Measurements from ENCODE around the gene EHMT1.
A peak's percentile ranks its signal among the peaks of the same experiment; 100 is the strongest.

The EHMT1 gene

DNA sequence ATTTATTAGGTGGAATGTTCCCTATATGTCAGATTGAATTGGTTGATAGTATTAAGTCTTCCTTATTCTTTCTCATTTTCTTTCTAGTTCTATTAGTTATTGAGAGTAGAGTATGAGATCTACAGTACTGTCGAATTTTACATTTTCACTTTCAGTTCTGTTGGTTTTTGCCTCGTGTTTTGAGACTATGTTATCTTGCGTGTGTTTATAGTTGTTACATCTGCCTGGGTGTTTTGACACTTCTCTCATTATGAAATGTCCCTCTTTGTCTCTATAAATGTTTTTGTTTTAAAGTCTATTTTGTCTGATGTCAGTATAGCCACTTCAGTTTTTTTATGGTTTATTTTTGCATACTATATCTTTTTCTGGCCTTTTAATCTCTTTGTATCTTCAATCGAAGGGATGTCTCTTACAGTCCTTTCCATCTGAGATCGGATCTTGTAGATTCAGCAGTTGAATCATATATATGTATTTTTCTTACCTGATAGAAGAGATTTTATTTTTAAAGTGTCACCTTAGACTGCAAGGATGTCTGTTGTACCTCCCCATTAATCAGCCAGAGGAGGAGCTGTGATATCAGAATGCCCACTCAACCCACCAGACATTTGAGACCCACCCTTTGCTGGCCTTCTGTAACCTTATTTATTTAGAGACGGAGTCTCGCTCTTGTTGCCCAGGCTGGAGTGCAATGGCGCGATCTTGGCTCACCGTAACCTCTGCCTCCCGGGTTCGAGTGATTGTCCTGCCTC lies 20.7 kb downstream of the EHMT1 start:
- H3K79me2 ChIP-seq (ENCODE audit: low read length) = peaks cover 89% of the 10 kb centered on the region
- H3K4me1 ChIP-seq (ENCODE audit: low read length) = peaks cover 6% of the 10 kb centered on the region; the same call in 1 of the 2 replicates
- H3K4me3 ChIP-seq (ENCODE audit: low read length) = peak overlapping the region; percentile 46
- H3K9me2 ChIP-seq (replicated peaks; ENCODE audit: insufficient read depth, low read length) = no peaks in the 10 kb centered on the region
- H4K20me1 ChIP-seq (ENCODE audit: insufficient read depth, low read length) = no peaks in the 10 kb centered on the region; the same call in 1 of the 2 replicates
- peak overlapping the region; percentile 47 for H3K4me2 ChIP-seq (ENCODE audit: low read depth, low read length)
- H3K36me3 ChIP-seq (replicated peaks; ENCODE audit: insufficient read depth, low read length) = no peaks in the 10 kb centered on the region
- peaks cover 4% of the 10 kb centered on the region; the same call in 1 of the 2 replicates for H3F3A ChIP-seq (ENCODE audit: insufficient read depth, low read length)
- 0 out of 2 replicates have a peak overlapping the region, but pooled peaks have one; percentile 0 for H2AFZ ChIP-seq (ENCODE audit: low read length)
- H3K9me3 ChIP-seq (replicated peaks; ENCODE audit: insufficient read depth, low read length) = no peaks in the 10 kb centered on the region
- peak; percentile 73 for DNase-seq
- peak overlapping the region; percentile 26; the same call in 1 of the 2 replicates for H3K27ac ChIP-seq (ENCODE audit: low read length)
- no peaks in the 10 kb centered on the region for H3K27me3 ChIP-seq (replicated peaks; ENCODE audit: insufficient read depth, low read length)
- peak overlapping the region; percentile 43; the same call in 1 of the 2 replicates for H3K9ac ChIP-seq (ENCODE audit: low read length)
- no peak for TF ChIP-seq EZH2 (optimal IDR thresholded peaks at IDR 0.05; ENCODE audit: low read depth, low read length)
- TF ChIP-seq EZH2phosphoT487 (IDR thresholded peaks at IDR 0.05; ENCODE audit: low read length) = no peak
- TF ChIP-seq, protein P1, sequence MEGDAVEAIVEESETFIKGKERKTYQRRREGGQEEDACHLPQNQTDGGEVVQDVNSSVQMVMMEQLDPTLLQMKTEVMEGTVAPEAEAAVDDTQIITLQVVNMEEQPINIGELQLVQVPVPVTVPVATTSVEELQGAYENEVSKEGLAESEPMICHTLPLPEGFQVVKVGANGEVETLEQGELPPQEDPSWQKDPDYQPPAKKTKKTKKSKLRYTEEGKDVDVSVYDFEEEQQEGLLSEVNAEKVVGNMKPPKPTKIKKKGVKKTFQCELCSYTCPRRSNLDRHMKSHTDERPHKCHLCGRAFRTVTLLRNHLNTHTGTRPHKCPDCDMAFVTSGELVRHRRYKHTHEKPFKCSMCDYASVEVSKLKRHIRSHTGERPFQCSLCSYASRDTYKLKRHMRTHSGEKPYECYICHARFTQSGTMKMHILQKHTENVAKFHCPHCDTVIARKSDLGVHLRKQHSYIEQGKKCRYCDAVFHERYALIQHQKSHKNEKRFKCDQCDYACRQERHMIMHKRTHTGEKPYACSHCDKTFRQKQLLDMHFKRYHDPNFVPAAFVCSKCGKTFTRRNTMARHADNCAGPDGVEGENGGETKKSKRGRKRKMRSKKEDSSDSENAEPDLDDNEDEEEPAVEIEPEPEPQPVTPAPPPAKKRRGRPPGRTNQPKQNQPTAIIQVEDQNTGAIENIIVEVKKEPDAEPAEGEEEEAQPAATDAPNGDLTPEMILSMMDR (IDR thresholded peaks at IDR 0.05; ENCODE audit: low read length) = peak; percentile 2; the same call in 1 of the 2 replicates

DNA sequence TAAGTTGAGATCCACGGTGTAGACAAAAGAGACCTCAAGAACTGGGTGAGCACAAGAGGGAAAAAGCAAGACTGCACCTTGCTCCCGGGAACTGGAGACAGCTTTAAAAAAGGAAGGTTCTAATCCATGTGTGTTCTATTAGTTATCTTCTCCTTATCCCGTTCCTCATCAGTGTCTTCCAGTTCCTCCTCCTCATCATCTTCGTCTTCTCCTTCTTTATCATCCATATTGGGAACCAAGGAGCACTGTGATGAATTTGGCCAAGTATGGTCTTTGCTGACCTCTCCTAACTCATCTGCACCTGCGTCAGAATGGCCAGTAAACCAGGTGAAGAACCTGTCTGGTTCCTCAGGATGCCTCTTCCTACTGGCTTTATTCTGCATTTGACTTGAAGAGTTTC lies 22.1 kb downstream of the EHMT1 start:
- H3K4me1 ChIP-seq (ENCODE audit: low read length) = peaks cover 6% of the 10 kb centered on the region; the same call in 1 of the 2 replicates
- no peak overlapping the region for H3K4me3 ChIP-seq (ENCODE audit: low read length)
- H3K27ac ChIP-seq (ENCODE audit: low read length) = no peak overlapping the region

DNA sequence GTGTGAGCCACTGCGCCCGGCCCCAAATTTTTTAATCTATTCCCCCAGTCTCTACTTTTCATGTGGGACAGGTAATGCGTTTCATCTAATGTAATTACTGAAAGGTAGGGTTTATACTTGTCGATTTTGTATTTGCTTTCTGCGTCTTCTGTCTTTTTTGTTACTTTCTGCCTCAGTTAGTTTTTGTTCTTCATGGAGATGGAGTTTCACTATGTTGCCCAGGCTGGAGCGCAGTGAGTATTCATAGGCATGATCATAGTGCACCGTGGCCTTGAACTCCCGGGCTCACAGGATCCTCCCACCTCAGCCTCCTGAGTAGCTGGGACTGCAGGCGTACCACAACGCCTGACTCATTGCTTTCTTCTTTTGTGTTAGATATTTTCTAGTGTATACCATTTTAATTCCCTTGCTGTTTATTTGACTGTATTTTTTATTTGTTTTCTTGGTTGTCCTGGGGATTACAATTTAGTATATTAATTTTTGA lies 23.4 kb downstream of the EHMT1 start:
- Histone ChIP-seq H3K4me2 (ENCODE audit: low read depth, low read length) (no peak overlapping the region), H3K36me3 (replicated peaks; ENCODE audit: insufficient read depth, low read length) (no peaks in the 10 kb centered on the region), H3K9ac (ENCODE audit: low read length) (no peak overlapping the region), H4K20me1 (ENCODE audit: insufficient read depth, low read length) (no peaks in the 10 kb centered on the region; the same call in 1 of the 2 replicates), H3K4me3 (ENCODE audit: low read length) (no peak overlapping the region), H3K9me3 (replicated peaks; ENCODE audit: insufficient read depth, low read length) (no peaks in the 10 kb centered on the region), H3K27ac (ENCODE audit: low read length) (no peak overlapping the region), H3K79me2 (ENCODE audit: low read length) (peaks cover 92% of the 10 kb centered on the region), H3F3A (ENCODE audit: insufficient read depth, low read length) (peaks cover 4% of the 10 kb centered on the region; the same call in 1 of the 2 replicates), H3K9me2 (replicated peaks; ENCODE audit: insufficient read depth, low read length) (no peaks in the 10 kb centered on the region), H3K4me1 (ENCODE audit: low read length) (peaks cover 6% of the 10 kb centered on the region; the same call in 1 of the 2 replicates), H3K27me3 (replicated peaks; ENCODE audit: insufficient read depth, low read length) (no peaks in the 10 kb centered on the region), H2AFZ (ENCODE audit: low read length) (no peak overlapping the region)
- DNase-seq = no peak
- TF ChIP-seq EZH2phosphoT487 (IDR thresholded peaks at IDR 0.05; ENCODE audit: low read length) (no peak), EZH2 (optimal IDR thresholded peaks at IDR 0.05; ENCODE audit: low read depth, low read length) (no peak)
- TF ChIP-seq, protein P1 (IDR thresholded peaks at IDR 0.05; ENCODE audit: low read length) = no peak

More for the DNA sequence above, 22.1 kb downstream of the EHMT1 start:
- H3K27me3 ChIP-seq (replicated peaks; ENCODE audit: insufficient read depth, low read length) = no peaks in the 10 kb centered on the region
- H3K9me2 ChIP-seq (replicated peaks; ENCODE audit: insufficient read depth, low read length) = no peaks in the 10 kb centered on the region
- H3K9me3 ChIP-seq (replicated peaks; ENCODE audit: insufficient read depth, low read length) = no peaks in the 10 kb centered on the region
- H3F3A ChIP-seq (ENCODE audit: insufficient read depth, low read length) = peaks cover 4% of the 10 kb centered on the region; the same call in 1 of the 2 replicates
- H3K79me2 ChIP-seq (ENCODE audit: low read length) = peaks cover 90% of the 10 kb centered on the region
- DNase-seq = no peak
- H3K9ac ChIP-seq (ENCODE audit: low read length) = no peak overlapping the region
- H4K20me1 ChIP-seq (ENCODE audit: insufficient read depth, low read length) = no peaks in the 10 kb centered on the region; the same call in 1 of the 2 replicates
- no peak for TF ChIP-seq EZH2phosphoT487 (IDR thresholded peaks at IDR 0.05; ENCODE audit: low read length)
- no peak for TF ChIP-seq EZH2 (optimal IDR thresholded peaks at IDR 0.05; ENCODE audit: low read depth, low read length)
- TF ChIP-seq, protein P1 (IDR thresholded peaks at IDR 0.05; ENCODE audit: low read length) = no peak
- H3K4me2 ChIP-seq (ENCODE audit: low read depth, low read length) = no peak overlapping the region
- no peak overlapping the region for H2AFZ ChIP-seq (ENCODE audit: low read length)
- no peaks in the 10 kb centered on the region for H3K36me3 ChIP-seq (replicated peaks; ENCODE audit: insufficient read depth, low read length)

Data from MM.1S (cell line).